SK-N-MC (cell line): ENCODE measurements around the gene FAM168A.
"Not testable (repeated sequence)": the region's sequence is repeated elsewhere in the genome, so short reads cannot be mapped to it uniquely, and the experiment has no call there.

ENCODE experiments used
- DNase-seq: peaks from one replicate; pipeline ENCODE4 v3.0.0-alpha.2; 2011; ENCODE audit warnings: low read depth, low spot score
- H3K27ac ChIP-seq: fragments of 200-600 bp; sonication (generic); 2 replicates; pipeline ENCODE4 v1.5.1; 2016; ENCODE audit warnings: mixed run types
- H3K36me3 ChIP-seq: fragments of 200-600 bp; sonication (generic); 2 replicates; pipeline ENCODE4 v1.6.1; 2017; ENCODE audit warnings: antibody characterized with exemption, low read length, mixed read lengths; ENCODE audit not compliant: insufficient read depth
- H3K4me3 ChIP-seq: fragments of 200-600 bp; sonication (generic); 2 replicates; pipeline ENCODE4 v1.5.1; 2016
- H3K9ac ChIP-seq: fragments of 200-600 bp; sonication (generic); 2 replicates; pipeline ENCODE4 v1.8.0; 2017; ENCODE audit warnings: mixed run types, mixed read lengths; ENCODE audit not compliant: insufficient read length
- H3K9me3 ChIP-seq: fragments of 200-600 bp; sonication (generic); 2 replicates; pipeline ENCODE4 v1.6.1; 2017; ENCODE audit warnings: low read depth, mild to moderate bottlenecking, antibody characterized with exemption, low read length, moderate library complexity, mixed read lengths
- EZH2 ChIP-seq: fragments of 200-600 bp; sonication (generic); IDR thresholded peaks from one replicate; pipeline ENCODE4 v1.6.1; 2017; ENCODE audit warnings: antibody characterized with exemption
- FOXP2 ChIP-seq: optimal IDR thresholded peaks from 2 replicates; pipeline ENCODE3; 2011; ENCODE audit warnings: mild to moderate bottlenecking, moderate library complexity; ENCODE audit not compliant: insufficient read depth; ENCODE audit errors: extremely low read length, control extremely low read depth
- POLR2AphosphoS5 ChIP-seq: IDR thresholded peaks from 2 replicates; pipeline ENCODE4 v1.6.1; 2012; ENCODE audit warnings: mild to moderate bottlenecking, low read depth, low read length, borderline replicate concordance

FAM168A gene

GRCh38 chr11:73452726-73453125 is 145.2 kb downstream of the FAM168A start:
- no peak overlapping the region for H3K27ac ChIP-seq
- H3K4me3 ChIP-seq = no peak overlapping the region
- no peaks in the 10 kb centered on the region for H3K9me3 ChIP-seq
- H3K9ac ChIP-seq = no peak overlapping the region
- no peaks in the 10 kb centered on the region for H3K36me3 ChIP-seq
- DNase-seq = no peak
- TF ChIP-seq FOXP2 (no peak), POLR2AphosphoS5 (no peak), EZH2 (no peak)

DNA sequence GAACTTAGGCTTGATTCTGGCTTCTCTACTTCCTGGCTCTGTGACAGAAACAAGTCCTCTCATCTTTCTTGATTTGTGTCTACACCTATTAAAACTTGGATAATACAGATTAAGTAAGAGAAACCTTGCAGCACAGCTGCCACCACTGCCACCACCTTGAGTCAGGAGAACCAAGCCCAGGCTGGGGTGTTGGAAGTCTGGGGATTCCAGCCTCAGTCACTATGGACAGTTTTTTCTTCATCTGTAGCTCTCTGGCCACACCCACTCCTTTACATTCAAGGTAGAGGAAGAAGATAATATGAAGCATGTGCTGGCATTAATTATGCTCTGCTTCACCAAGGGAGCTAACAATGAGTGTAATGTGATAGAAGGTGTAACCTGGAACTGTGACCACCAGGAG is 146.0 kb downstream of the FAM168A start:
- H3K9ac ChIP-seq = no peak overlapping the region
- H3K36me3 ChIP-seq = no peaks in the 10 kb centered on the region
- no peak for DNase-seq
- TF ChIP-seq EZH2 (no peak), POLR2AphosphoS5 (no peak), FOXP2 (no peak)
- no peak overlapping the region for H3K4me3 ChIP-seq
- no peak overlapping the region for H3K27ac ChIP-seq
- no peaks in the 10 kb centered on the region for H3K9me3 ChIP-seq

DNA sequence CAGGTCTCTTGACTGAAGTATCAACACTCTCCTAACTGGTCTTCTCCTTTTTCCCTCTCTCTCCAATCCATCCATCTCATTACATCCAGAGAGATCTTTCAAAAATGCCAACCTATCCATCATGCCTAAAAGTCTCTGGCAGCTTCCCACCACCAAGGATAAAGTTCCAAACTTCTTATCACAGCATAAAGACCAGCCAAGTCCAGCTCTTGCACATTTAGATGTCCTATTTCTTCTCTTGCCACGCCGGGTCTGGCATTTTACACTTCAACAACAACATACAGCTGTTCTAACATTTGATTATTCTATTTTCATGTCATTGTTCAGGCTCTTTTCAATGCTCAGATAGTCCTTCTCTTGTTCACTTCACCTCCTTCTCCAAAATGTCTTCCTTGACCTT is 151.1 kb downstream of the FAM168A start:
- Histone ChIP-seq H3K9ac (no peak overlapping the region), H3K9me3 (no peaks in the 10 kb centered on the region), H3K36me3 (no peaks in the 10 kb centered on the region), H3K4me3 (no peak overlapping the region), H3K27ac (no peak overlapping the region)
- TF ChIP-seq FOXP2 = no peak
- no peak for TF ChIP-seq EZH2
- no peak for TF ChIP-seq POLR2AphosphoS5
- no peak for DNase-seq

DNA sequence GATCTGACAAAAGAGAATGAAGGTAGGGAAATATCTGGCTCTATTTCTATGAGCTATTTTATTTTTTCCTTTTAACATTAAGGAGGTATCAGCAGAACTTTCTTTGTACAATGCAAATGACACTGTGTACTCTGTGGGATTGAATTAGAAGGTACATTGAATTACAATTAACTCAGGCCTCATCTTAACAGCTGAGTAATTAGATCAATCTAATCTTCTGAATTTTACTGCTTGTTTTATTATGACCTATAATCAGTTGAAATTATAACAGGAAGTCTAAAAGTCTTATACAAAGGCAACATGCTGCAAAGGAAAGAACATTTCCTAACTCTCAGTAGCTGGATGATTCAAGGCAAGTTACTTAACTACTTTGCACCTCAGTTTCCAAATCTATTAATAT is 151.9 kb downstream of the FAM168A start:
- TF ChIP-seq EZH2 = no peak
- TF ChIP-seq POLR2AphosphoS5 = no peak
- no peak for TF ChIP-seq FOXP2
- H3K9ac ChIP-seq = no peak overlapping the region
- no peaks in the 10 kb centered on the region for H3K36me3 ChIP-seq
- no peaks in the 10 kb centered on the region for H3K9me3 ChIP-seq
- H3K27ac ChIP-seq = no peak overlapping the region
- no peak for DNase-seq
- no peak overlapping the region for H3K4me3 ChIP-seq

DNA sequence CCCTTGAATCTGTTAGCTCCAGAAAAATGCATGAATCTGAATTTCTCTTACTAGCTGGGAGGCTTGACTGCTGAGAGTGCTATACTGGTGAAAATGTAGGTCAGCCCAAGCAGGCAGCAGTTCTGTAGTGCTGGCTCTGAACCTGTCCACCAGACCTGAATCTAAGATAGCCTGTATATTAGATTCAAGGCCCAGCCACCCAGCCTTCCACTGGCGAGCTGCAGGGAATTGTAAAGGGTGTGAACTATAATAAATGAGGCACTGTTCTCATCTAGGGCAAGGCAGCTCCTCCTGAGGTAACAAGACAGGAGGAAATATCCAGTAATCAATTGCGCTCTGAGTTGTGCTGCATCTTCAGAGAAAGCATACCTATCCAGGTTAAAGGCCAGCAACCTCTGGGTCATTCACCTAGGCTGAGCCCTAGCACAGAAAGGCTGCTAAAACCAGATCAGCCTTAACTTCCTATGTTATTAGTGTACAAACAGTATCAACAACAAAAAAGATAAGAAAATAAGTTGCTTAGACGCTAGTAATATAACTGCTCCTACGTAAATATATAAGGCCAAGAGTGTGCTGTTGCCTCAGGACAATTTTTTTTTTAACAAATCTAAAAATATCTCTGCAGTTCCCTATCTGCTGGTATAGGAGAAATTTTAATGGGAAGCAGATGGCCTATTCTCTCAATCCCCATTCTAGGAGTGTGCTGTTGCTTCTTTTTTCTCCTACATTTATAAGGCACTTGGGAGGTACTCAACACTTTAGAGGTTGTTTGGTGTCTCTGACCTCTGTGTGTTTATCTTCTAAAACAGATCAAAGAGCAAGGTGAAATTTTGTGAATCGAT is 158.7 kb downstream of the FAM168A start:
- Histone ChIP-seq H3K9ac (peak overlapping the region; percentile 61), H3K9me3 (no peaks in the 10 kb centered on the region), H3K36me3 (no peaks in the 10 kb centered on the region), H3K27ac (peak overlapping the region; percentile 97), H3K4me3 (peak overlapping the region; percentile 73)
- TF ChIP-seq FOXP2 = no peak
- TF ChIP-seq POLR2AphosphoS5 = peak; percentile 29; the same call in 1 of the 2 replicates
- peak; percentile 91 for DNase-seq

DNA sequence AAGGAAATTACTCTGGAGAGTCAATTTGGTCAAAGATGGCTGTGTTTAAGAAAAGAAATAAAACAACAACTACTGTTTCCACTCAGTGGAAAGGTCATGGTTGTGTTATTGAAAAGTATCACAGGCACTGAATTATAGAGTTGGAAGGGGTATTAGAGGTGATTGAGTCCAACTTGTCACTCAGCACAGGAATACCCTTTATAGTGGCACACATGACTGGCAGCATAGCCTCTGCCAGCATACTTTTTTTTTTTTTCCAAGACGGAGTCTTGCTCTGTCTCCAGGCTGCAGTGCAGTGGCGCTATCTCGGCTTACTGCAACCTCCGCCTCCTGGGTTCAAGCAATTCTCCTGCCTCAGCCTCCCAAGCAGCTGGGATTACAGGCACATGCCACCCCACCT is 161.1 kb downstream of the FAM168A start:
- H3K4me3 ChIP-seq, H3K27ac ChIP-seq, H3K9ac ChIP-seq, DNase-seq, H3K36me3 ChIP-seq, H3K9me3 ChIP-seq: not testable (repeated sequence)

DNA sequence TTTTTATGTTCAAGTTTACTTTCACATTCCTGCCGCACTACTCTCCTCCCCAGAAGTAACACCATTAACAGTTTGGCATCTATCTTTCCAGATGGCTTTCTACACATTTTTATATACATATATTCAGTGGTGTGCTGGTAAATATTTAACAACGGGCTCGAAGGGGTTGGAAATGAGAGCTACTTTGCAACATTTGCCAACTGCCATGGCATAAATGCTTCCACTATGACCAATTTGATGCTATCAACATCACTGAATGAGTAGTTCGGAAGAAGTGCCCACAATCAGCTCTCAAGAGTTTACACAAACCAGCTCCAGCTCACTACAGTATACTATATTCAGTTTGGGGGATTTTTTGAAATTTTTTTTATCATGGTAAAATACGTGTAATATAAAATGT is 166.5 kb downstream of the FAM168A start:
- no peaks in the 10 kb centered on the region for H3K9me3 ChIP-seq
- H3K4me3 ChIP-seq = no peak overlapping the region
- DNase-seq = no peak
- no peak for TF ChIP-seq POLR2AphosphoS5
- no peak for TF ChIP-seq EZH2
- no peak for TF ChIP-seq FOXP2
- H3K27ac ChIP-seq = no peak overlapping the region
- H3K9ac ChIP-seq = no peak overlapping the region
- H3K36me3 ChIP-seq = no peaks in the 10 kb centered on the region

DNA sequence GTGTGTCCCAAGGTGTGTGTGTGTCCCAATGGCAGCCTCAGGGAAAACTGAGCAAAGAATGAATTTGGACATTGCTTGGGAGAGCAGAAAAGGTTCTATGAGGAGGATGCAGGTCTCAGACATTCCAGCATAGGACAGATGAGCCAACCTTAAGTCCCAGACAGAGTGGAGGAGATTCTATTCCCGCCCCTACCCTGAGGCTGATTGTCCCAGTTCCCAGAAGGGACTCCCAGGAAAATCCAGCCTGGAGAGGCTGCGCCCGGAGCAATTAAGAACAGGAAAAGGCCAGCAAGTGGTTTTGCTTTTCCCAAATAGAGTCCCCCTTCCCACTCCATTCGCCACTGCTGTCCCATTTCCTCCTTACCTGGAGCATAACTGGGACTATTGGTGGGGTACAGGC is 167.6 kb downstream of the FAM168A start:
- DNase-seq = no peak
- no peaks in the 10 kb centered on the region for H3K36me3 ChIP-seq
- H3K4me3 ChIP-seq = no peak overlapping the region
- TF ChIP-seq FOXP2 = no peak
- TF ChIP-seq EZH2 = no peak
- no peak for TF ChIP-seq POLR2AphosphoS5
- H3K9me3 ChIP-seq = no peaks in the 10 kb centered on the region
- H3K27ac ChIP-seq = no peak overlapping the region
- H3K9ac ChIP-seq = no peak overlapping the region
